ENCODE measurements around the gene KIF3B.

DNA sequence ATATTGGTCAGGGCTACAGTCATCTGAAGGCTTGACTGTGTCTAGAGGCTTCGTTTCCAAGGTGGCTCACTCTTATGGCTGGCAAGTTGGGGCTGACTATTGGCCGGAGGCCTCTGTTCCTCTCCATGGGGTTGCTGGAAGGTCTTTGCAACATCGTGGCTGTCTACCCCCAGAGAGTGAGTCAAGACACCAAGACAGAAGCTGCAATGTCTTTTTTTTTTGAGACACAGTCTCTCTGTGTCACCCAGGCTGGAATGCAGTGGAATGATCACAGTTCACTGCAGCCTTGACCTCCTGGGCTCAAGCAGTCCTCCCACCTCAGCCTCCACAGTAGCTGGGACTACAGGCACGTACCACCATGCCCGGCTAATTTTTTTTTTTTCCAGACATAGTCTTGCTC lies 29.4 kb upstream of the KIF3B start:
- TF ChIP-seq, protein P1, sequence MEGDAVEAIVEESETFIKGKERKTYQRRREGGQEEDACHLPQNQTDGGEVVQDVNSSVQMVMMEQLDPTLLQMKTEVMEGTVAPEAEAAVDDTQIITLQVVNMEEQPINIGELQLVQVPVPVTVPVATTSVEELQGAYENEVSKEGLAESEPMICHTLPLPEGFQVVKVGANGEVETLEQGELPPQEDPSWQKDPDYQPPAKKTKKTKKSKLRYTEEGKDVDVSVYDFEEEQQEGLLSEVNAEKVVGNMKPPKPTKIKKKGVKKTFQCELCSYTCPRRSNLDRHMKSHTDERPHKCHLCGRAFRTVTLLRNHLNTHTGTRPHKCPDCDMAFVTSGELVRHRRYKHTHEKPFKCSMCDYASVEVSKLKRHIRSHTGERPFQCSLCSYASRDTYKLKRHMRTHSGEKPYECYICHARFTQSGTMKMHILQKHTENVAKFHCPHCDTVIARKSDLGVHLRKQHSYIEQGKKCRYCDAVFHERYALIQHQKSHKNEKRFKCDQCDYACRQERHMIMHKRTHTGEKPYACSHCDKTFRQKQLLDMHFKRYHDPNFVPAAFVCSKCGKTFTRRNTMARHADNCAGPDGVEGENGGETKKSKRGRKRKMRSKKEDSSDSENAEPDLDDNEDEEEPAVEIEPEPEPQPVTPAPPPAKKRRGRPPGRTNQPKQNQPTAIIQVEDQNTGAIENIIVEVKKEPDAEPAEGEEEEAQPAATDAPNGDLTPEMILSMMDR (conservative IDR thresholded peaks at IDR 0.05; ENCODE audit: low read depth, low read length), result no peak
- TF ChIP-seq EZH2 (IDR thresholded peaks at IDR 0.05; ENCODE audit: low read length, unreplicated experiment) (no peak), EZH2phosphoT487 (IDR thresholded peaks at IDR 0.05; ENCODE audit: borderline replicate concordance, low read length) (no peak)
